Adrenal gland (tissue), 12 donors: ENCODE data around the gene PLCG2. TPM values are rescaled to one million over a fixed set of nuclear protein-coding genes. Genes with fewer than 3 reads are reported as not detected.

Source experiments
- DNase-seq, 7 donors: peaks; one replicate each; pipeline ENCODE4 v3.0.0-alpha.2; 2019 to 2020
- H3K27ac ChIP-seq, 5 donors: fragments of 200-600 bp; sonication (generic) in 4 of 5; 1 replicate in 3 of 5; 2 replicates in 2 of 5; pipeline versions ENCODE4 v1.5.1 to v1.8.0; 2016 to 2020; ENCODE audit warnings: mild to moderate bottlenecking in 1 of 5
- H3K27me3 ChIP-seq: fragments of 200-600 bp; 2 replicates; pipeline ENCODE4 v1.8.0; 2021
- H3K36me3 ChIP-seq, 2 donors: fragments of 200-600 bp; replicated peaks in 1 of 2; 1 replicate in 1 of 2; 2 replicates in 1 of 2; pipeline versions ENCODE4 v1.5.1 to v1.8.0; 2018 to 2022
- H3K4me1 ChIP-seq, 2 donors: fragments of 200-600 bp; replicated peaks in 1 of 2; 1 replicate in 1 of 2; 2 replicates in 1 of 2; pipeline versions ENCODE4 v1.5.1 to v1.8.0; 2018 to 2021
- H3K4me3 ChIP-seq, 4 donors: fragments of 200-600 bp; sonication (generic) in 3 of 4; one replicate each; pipeline ENCODE4 v1.5.1; 2016 to 2018
- H3K9me3 ChIP-seq, 3 donors: fragments of 200-600 bp; sonication (generic) in 1 of 3; replicated peaks in 1 of 3; 1 replicate in 2 of 3; 2 replicates in 1 of 3; pipeline versions ENCODE4 v1.5.1 to v1.8.0; 2016 to 2021
- CTCF ChIP-seq, 6 experiments: fragments of 450-650 bp in 4 of 6; fragments of 200-600 bp in 2 of 6; sonication (generic) in 1 of 6; IDR thresholded peaks; 1 replicate in 5 of 6; 2 replicates in 1 of 6; pipeline versions ENCODE4 v1.5.1 to v1.8.0; 2016 to 2021; ENCODE audit warnings: antibody characterized with exemption in 6 of 6, mild to moderate bottlenecking in 2 of 6, moderate library complexity in 1 of 6
- POLR2A ChIP-seq, 2 donors: fragments of 450-650 bp; IDR thresholded peaks; one replicate each; pipeline ENCODE4 v1.6.1; 2017; ENCODE audit warnings: antibody characterized with exemption in 2 of 2, mild to moderate bottlenecking in 2 of 2, moderate library complexity in 1 of 2
- WGBS, 4 donors: extraction: QIAGEN DNeasy Blood & Tissue Kit in 2 of 4; methylation state at CpG; one replicate each; pipeline versions ENCODE4 v1.1.5 to v1.1.7; 2013 to 2017; 5-methylcytosine and 5-hydroxymethylcytosine counted together
- intact Hi-C, 2 donors: fragments of 100-400 bp; cut with DNase I; formaldehyde crosslinking; loops; one replicate each; pipeline versions ENCODE4 v1.14.1 to v1.15.0; 2022 to 2023
- polyA plus RNA-seq, 3 donors: library from polyadenylated mRNA; stranded (reverse); fragments of 200-250 nt in 2 of 3; fragments of 350-450 nt in 1 of 3; fragmentation: Illumina TruSeq in 1 of 3; extraction: RNeasy Lipid Tissue Mini Kit (QIAGEN cat#74804) in 1 of 3; gene quantifications; one replicate each; pipeline ENCODE4 v1.2.3, GENCODE V29; 2013 to 2014
- total RNA-seq, 9 donors: library from RNA; depleted of rRNA in 4 of 9; stranded (reverse); fragments of >200 nt in 4 of 9; fragments of 120-200 nt in 1 of 9; fragmentation: NEBNext Ultra II Directional in 1 of 9; extraction: Animal tissue kit (Norgen Biotek cat#: 25700) in 1 of 9; gene quantifications; one replicate each; pipeline versions ENCODE4 v1.1.0 to v1.2.4, GENCODE V29; 2013 to 2023
- donor health status: healthy with polysubstance abuse.
- donor health status: Bipolar disorder and iron deficiency.
- donor health status: DM: yes; HTN: yes; CAD: no.
- donor health status: DM: no; HTN: no; CAD: no.
- donor health status: DM: no; HTN: no; CAD: no.
- donor health status: DM: yes; HTN: yes; CAD: no.

PLCG2 gene
- total and polyA plus RNA-seq, 12 donors, result 4.8 to 47.6 (median 10.9) TPM

DNA sequence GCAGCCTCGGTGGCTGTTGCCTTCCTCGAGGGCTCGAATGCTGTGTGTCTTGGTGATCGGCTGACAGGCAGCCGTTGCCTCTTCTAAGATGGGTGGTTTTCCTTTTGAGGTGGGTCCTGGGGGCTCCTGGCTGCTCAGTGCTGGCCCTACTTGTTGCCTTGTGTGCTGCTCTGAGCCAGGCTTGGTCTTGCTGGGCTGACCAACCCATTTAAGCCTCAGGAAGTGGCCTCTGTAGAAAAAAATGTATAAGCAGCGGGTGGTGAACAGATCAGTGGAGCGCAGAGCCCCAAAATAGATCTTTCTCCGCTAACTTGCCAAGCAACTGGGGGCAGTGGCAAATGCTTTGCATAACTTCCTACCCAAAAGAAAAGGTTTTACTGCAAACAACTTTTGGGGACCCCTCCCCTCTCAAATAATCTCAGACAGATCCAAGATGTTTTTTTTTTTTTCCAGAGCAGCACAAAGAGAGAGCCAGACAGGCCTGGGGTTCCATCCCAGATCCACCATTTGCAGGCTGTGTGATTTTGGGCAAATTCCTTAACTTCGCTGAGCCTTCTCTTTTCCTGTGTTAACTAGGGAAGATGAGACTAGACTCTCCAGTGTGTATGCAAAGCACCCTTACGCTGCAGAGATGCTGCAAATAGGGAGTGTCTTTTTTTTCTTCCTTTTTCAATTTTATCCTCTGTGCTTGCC lies 42.5 kb downstream of the PLCG2 start:
- TF ChIP-seq POLR2A (IDR thresholded peaks at IDR 0.05), result no peak
- Histone ChIP-seq H3K4me3 (no peak overlapping the region), H3K36me3 (no peaks in the 10 kb centered on the region), H3K9me3 (no peaks in the 10 kb centered on the region), H3K27me3 (no peaks in the 10 kb centered on the region), H3K27ac (no peak overlapping the region), H3K4me1 (no peaks in the 10 kb centered on the region)
- DNase-seq, result no peak
- 67 to 82% (median 77%) methylated on average over 10 of the region's 10 CpGs for WGBS, 4 donors
- intact Hi-C loops, result no loop called here

DNA sequence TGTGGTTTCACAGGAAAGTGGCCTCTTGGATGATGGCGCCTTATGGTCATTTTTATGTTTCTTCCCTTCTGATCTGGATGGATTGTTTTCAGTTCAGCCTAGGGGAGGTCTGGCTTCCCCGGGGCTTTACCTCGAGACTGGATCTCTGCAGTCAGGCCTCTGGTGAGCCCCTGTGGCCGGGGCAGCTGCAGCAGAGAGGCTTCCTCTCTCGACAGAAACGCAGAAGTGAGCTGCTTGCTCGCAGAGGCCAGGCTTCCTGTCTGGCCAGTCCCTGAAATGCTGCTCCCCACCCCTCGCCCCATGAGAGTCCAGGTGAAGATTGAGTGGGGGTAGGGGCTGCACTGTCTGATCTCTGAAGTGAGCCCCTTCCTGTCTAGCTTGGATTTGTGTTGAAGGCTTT lies 44.0 kb downstream of the PLCG2 start:
- Histone ChIP-seq H3K4me3 (no peak overlapping the region), H3K9me3 (no peaks in the 10 kb centered on the region), H3K27ac (no peak overlapping the region), H3K36me3 (no peaks in the 10 kb centered on the region), H3K4me1 (no peaks in the 10 kb centered on the region), H3K27me3 (no peaks in the 10 kb centered on the region)
- TF ChIP-seq POLR2A (IDR thresholded peaks at IDR 0.05) (no peak), CTCF (IDR thresholded peaks at IDR 0.05) (no peak)
- 48 to 63% (median 52%) methylated on average over 4 to 8 of the region's 8 CpGs for WGBS, 4 donors
- intact Hi-C loops, result no loop called here
- peak in 2 of 7 donors; percentile 16 to 23 for DNase-seq

GRCh38 chr16:81823734-81824133 lies 44.6 kb downstream of the PLCG2 start:
- no peaks in the 10 kb centered on the region for H3K4me1 ChIP-seq
- DNase-seq, result no peak
- H3K27ac ChIP-seq, result no peak overlapping the region
- H3K36me3 ChIP-seq, result no peaks in the 10 kb centered on the region
- 76 to 91% (median 88%) methylated on average over 1 of the region's 1 CpG for WGBS, 4 donors
- no peaks in the 10 kb centered on the region for H3K9me3 ChIP-seq
- no peaks in the 10 kb centered on the region for H3K27me3 ChIP-seq
- intact Hi-C loops, result no loop called here
- TF ChIP-seq POLR2A (IDR thresholded peaks at IDR 0.05) (no peak), CTCF (IDR thresholded peaks at IDR 0.05) (no peak)
- H3K4me3 ChIP-seq, result no peak overlapping the region

GRCh38 chr16:81826523-81826922 lies 47.4 kb downstream of the PLCG2 start:
- no peak overlapping the region for H3K27ac ChIP-seq
- no peak for DNase-seq
- H3K27me3 ChIP-seq, result no peaks in the 10 kb centered on the region
- no peak overlapping the region for H3K4me3 ChIP-seq
- H3K4me1 ChIP-seq, result no peaks in the 10 kb centered on the region
- intact Hi-C loops, result no loop called here
- WGBS, 4 donors, result 85 to 100% (median 88%) methylated on average over 5 of the region's 5 CpGs
- no peaks in the 10 kb centered on the region for H3K9me3 ChIP-seq
- no peaks in the 10 kb centered on the region for H3K36me3 ChIP-seq
- TF ChIP-seq CTCF (IDR thresholded peaks at IDR 0.05) (no peak), POLR2A (IDR thresholded peaks at IDR 0.05) (no peak)
